ENCODE measurements around the gene MAPK14.

Gene MAPK14

DNA sequence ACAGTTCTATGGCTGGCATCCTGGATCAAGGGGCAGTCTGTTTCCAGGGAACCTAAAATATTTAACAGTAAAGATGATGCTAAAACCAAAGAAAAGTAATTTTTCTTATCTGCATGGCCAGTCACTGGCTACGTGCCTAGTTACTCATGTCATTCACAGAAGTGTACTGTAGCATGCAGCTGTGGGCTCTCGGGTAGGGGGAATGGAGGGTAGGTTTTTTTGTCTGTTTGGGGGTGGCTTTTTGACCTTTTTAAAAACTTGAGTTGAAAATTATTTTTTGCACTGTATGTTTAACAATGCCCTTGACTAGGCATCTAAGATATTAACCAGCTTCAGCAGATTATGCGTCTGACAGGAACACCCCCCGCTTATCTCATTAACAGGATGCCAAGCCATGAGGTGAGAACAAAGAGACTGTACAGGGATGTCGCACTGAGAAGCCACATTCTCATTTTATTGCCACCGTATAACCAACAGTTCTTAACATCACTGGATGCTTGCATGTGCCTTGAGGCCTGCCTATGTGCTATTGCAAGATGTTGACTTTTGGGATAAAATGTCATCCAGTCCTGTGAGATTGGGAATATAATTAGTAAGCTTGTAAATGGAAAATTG is 72.4 kb downstream of the MAPK14 start:
- no peak for DNase-seq (ENCODE audit: low read depth in 3 of 3)

GRCh38 chr6:36101691-36102090 is 74.1 kb downstream of the MAPK14 start:
- no peak for DNase-seq (ENCODE audit: low read depth in 3 of 3)

GRCh38 chr6:36102853-36103252 is 75.2 kb downstream of the MAPK14 start:
- DNase-seq (ENCODE audit: low read depth in 3 of 3): no peak

DNA sequence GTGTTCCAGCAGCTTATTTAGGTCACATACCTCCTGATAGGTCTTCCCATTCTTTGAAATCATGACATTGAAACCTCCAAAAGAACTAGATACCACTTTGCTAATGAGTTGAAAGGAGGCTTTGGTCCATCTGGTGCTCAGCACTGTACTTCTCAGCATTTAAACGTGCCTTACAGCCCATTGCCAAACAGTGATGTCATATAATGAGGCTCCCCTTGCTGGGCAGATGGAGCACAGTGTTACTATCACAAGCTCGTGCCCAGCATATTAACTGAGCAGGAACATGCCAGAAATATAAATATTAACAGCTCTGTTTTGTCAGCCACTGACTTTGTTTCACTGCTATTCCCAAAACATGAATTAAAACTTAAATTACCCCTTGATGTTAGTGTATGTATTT is 77.2 kb downstream of the MAPK14 start:
- no peak for DNase-seq (ENCODE audit: low read depth in 3 of 3)

GRCh38 chr6:36109092-36109491 is 81.5 kb downstream of the MAPK14 start:
- no peak for DNase-seq (ENCODE audit: low read depth in 3 of 3)

DNA sequence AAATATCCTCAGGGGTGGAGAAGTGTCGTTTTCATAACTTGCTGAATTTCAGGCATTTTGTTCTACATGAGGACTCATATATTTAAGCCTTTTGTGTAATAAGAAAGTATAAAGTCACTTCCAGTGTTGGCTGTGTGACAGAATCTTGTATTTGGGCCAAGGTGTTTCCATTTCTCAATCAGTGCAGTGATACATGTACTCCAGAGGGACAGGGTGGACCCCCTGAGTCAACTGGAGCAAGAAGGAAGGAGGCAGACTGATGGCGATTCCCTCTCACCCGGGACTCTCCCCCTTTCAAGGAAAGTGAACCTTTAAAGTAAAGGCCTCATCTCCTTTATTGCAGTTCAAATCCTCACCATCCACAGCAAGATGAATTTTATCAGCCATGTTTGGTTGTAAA is 82.4 kb downstream of the MAPK14 start:
- no peak for DNase-seq (ENCODE audit: low read depth in 3 of 3)

GRCh38 chr6:36110863-36111262 is 83.3 kb downstream of the MAPK14 start:
- no peak for DNase-seq (ENCODE audit: low read depth in 3 of 3)

DNA sequence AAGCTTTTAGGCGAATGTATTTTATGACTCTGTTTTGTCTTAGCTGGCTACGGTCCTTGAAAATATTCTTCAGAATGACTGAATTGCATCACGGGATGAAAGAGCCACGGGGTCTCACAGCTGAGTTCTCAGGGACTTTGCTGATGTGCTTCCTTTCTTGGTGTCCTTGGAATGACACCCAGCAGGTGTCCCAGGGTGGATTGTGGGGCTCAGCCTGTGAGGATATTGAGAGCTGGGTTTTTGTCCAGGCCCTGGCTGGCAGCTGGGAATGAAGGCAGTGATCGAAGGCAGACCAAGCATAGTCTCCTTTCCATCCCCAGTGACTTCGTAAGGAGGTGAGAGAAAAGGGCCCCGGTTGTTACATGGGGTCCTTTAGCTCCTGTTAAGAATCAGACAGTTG is 83.9 kb downstream of the MAPK14 start:
- DNase-seq (ENCODE audit: low read depth in 3 of 3): no peak

- DNase-seq (ENCODE audit: low read depth in 3 of 3): no peak
Measured at GRCh38 chr6:36113049-36113448, 85.4 kb downstream of the MAPK14 start.

- DNase-seq (ENCODE audit: low read depth in 3 of 3): no peak
Measured at GRCh38 chr6:36113703-36114102, 86.1 kb downstream of the MAPK14 start.

GRCh38 chr6:36114798-36115408 is 87.3 kb downstream of the MAPK14 start:
- DNase-seq (ENCODE audit: low read depth in 3 of 3): no peak

GRCh38 chr6:36115412-36115811 is 87.8 kb downstream of the MAPK14 start:
- DNase-seq (ENCODE audit: low read depth in 3 of 3): no peak

- no peak for DNase-seq (ENCODE audit: low read depth in 3 of 3)
Measured at GRCh38 chr6:36116066-36116864, 88.7 kb downstream of the MAPK14 start.

DNA sequence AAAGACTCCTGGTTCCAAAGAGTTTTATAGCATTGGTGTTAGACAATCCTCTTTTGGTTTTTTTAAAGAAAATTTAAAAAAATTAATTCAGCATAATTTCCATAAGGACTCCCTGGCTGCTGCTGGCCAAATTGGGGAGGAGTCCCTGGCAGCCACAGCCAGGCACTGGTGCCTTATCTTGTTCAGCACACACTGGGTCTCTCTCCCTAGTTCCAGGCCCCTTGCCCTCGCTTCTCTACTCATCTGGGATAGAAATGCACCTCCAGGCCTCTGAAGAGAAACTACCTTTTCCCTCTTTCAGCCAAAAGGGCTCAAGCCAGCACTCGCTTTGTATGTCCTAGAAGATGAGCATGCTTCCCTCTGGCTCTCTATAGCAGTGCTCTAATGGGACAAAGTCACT is 89.3 kb downstream of the MAPK14 start:
- DNase-seq (ENCODE audit: low read depth in 3 of 3): no peak

DNA sequence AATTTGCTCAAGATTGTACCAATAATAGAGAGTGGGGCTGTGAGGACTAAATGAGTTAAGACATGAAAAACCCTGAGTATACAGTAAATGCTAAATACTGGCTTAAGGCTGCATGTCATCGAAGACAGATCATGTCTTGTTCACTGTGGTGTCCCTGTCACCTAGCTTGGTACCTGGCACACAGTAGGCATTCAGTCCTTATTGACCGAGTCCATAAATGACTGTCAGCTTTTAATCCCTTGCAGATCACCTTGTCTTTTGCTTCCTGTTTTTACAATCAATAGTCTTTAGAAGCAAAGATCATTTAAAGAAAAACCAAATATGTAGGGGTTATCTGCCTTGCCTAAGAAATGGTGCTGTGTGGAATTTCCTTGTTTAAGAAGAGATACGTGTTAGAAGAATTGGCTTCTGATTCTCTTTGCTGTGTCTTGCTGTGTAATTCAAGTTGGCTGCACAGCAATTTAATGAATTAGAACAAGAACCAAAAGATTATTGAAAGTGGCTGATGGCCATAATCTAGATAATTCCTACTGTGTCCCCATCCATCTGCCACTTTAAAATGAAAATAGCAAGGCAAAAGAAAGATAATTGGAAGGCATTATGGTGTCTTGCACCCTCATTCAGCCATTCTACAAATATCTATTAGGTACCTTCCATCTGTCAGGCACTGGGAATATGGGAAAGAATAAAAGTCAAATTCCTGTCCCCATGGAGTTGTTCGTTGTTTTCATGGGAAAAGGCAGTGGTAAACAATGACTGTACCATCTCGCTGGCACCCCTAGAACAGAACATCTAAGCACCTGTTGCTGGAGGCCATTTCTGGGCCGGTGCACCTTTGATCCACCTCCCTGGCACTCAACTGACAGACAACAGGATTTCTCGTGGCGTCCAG is 90.3 kb downstream of the MAPK14 start:
- DNase-seq (ENCODE audit: low read depth in 3 of 3): no peak

GRCh38 chr6:36118550-36119107 is 91.0 kb downstream of the MAPK14 start:
- peak in 2 of 3 donors; percentile 43 for DNase-seq (ENCODE audit: low read depth in 3 of 3)

GRCh38 chr6:36119209-36119608 is 91.6 kb downstream of the MAPK14 start:
- DNase-seq (ENCODE audit: low read depth in 3 of 3): no peak

DNA sequence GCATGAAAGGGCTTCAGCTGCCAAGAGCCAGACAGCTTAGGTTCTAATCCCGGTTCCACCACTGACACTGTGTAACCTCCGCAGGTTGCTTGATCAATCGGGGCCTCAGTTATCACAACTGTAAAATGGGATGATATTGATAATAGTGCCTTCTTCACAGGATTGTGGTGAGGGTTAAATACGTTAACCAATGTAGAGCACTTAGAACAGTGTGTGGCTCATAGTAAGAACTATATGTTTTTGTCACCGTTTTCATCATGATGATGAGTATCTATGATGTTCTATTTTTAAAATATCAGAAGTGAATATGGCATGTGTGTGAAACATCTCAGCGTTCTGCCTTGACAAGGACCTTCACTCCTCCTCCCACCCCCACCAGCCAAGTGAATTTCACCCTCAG is 92.4 kb downstream of the MAPK14 start:
- no peak for DNase-seq (ENCODE audit: low read depth in 3 of 3)

- DNase-seq (ENCODE audit: low read depth in 3 of 3): peak; percentile 54 to 65 (median 60)
Measured at GRCh38 chr6:36120539-36120938, 92.9 kb downstream of the MAPK14 start.

DNA sequence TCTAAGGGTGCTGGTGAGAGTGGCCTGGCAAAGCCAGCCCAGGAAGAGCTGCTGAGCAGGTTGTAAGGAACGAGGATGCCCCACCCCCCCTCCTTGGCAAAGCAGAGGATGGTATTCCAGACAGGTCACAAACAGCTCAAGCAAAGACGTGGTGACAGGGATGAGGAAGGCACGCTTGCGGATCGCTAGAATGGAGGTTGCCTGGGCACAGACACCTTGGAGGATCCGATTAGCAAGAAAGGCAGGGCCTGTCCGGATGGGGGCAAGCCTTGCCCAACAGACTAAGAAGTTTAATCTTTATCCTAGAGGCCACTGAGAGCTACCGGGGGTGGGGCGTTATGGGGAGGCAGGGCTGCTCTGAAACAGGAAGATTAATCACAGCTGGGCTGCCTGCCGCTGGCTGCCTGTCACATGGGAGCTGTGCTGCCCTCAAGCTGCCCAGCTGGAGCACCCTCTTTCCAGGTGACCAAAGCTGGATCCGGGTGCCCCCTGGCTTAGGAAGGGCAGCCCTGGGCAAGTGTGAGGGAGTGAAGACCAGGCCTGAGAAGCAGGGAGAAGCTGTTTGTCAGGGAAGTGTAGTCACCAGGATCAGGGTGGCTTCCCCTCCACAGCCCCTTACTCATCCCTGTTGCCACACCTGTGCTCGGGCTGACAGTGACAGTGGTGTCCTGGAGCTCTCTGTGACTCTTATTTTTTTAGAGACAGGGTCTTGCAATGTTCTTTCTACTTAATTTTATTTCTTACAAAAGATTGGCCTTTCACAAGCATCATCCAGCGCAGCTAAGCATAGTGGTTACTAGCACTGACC is 93.6 kb downstream of the MAPK14 start:
- DNase-seq (ENCODE audit: low read depth in 3 of 3): peak in 1 of 3 donors; percentile 52
